Mucosa of descending colon (tissue), 3 donors: ENCODE results near the gene ZNF579. TPM values are rescaled to one million over a fixed set of nuclear protein-coding genes. Genes with fewer than 3 reads are reported as not detected.

Source experiments
- ATAC-seq: fragments of 200-7000 bp; cut with Tn5 transposase; one replicate; pipeline ENCODE4 v1.9.1; 2020; ENCODE audit warnings: mild to moderate bottlenecking, moderate library complexity
- DNase-seq, 3 donors: peaks; one replicate each; pipeline ENCODE4 v3.0.0-alpha.2; 2020
- H3K36me3 ChIP-seq: fragments of 200-600 bp; one replicate; pipeline ENCODE4 v1.8.0; 2021; ENCODE audit warnings: low read depth, mild to moderate bottlenecking
- H3K4me1 ChIP-seq: fragments of 200-600 bp; one replicate; pipeline ENCODE4 v1.8.0; 2021; ENCODE audit warnings: low read depth, mild to moderate bottlenecking
- H3K4me3 ChIP-seq: fragments of 200-600 bp; one replicate; pipeline ENCODE4 v1.8.0; 2021; ENCODE audit warnings: mild to moderate bottlenecking
- H3K9me3 ChIP-seq: fragments of 200-600 bp; one replicate; pipeline ENCODE4 v1.8.0; 2021; ENCODE audit warnings: mild to moderate bottlenecking
- intact Hi-C, 2 donors: fragments of 100-400 bp; cut with DNase I in 1 of 2; cut with micrococcal nuclease in 1 of 2; formaldehyde crosslinking; loops; one replicate each; pipeline versions ENCODE4 v1.11.0 to v1.11.1; 2022; cut with DNase I, micrococcal nuclease
- total RNA-seq, 3 donors: library from RNA; stranded (reverse); fragmentation: NEBNext Ultra II Directional in 2 of 3; extraction: Animal tissue kit (Norgen Biotek cat#: 25700) in 2 of 3; gene quantifications; one replicate each; pipeline versions ENCODE4 v1.2.1 to v1.2.4, GENCODE V29; 2021 to 2023
- TF ChIP-seq, protein P1 (sequence below): fragments of 200-600 bp; IDR thresholded peaks from one replicate; pipeline ENCODE4 v1.8.0; 2022; ENCODE audit warnings: antibody characterized with exemption, mild to moderate bottlenecking
- donor health status: DM: no; HTN: no; CAD: no; lungs with moderate emphysema.
- donor health status: DM: no; HTN: no; CAD: no.
- donor health status: DM: no; HTN: yes; CAD: no.

ZNF579 gene
- total RNA-seq, 3 donors from 2014 or later, result 6.2 to 13.6 (median 7.2) TPM

DNA sequence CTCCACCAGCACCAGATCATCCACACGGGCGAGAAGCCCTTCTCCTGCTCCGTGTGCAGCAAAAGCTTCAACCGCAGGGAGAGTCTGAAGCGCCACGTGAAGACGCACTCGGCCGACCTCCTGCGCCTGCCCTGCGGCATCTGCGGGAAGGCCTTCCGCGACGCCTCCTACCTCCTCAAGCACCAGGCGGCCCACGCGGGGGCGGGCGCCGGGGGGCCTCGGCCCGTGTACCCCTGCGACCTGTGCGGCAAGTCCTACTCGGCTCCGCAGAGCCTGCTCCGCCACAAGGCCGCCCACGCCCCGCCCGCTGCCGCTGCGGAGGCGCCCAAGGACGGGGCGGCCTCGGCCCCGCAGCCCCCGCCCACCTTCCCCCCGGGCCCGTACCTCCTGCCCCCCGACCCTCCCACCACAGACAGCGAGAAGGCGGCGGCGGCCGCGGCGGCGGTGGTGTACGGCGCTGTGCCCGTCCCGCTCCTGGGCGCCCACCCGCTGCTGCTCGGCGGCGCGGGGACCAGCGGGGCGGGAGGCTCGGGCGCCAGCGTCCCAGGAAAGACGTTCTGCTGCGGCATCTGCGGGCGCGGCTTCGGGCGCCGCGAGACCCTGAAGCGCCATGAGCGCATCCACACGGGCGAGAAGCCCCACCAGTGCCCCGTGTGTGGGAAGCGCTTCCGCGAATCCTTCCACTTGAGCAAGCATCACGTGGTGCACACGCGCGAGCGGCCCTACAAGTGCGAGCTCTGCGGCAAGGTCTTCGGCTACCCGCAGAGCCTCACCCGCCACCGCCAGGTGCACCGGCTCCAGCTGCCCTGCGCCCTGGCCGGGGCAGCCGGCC, 34.3 kb upstream of the ZNF579 start:
- ATAC-seq, result no peak
- H3K4me3 ChIP-seq, result no peak overlapping the region
- intact Hi-C loops, result no loop called here

DNA sequence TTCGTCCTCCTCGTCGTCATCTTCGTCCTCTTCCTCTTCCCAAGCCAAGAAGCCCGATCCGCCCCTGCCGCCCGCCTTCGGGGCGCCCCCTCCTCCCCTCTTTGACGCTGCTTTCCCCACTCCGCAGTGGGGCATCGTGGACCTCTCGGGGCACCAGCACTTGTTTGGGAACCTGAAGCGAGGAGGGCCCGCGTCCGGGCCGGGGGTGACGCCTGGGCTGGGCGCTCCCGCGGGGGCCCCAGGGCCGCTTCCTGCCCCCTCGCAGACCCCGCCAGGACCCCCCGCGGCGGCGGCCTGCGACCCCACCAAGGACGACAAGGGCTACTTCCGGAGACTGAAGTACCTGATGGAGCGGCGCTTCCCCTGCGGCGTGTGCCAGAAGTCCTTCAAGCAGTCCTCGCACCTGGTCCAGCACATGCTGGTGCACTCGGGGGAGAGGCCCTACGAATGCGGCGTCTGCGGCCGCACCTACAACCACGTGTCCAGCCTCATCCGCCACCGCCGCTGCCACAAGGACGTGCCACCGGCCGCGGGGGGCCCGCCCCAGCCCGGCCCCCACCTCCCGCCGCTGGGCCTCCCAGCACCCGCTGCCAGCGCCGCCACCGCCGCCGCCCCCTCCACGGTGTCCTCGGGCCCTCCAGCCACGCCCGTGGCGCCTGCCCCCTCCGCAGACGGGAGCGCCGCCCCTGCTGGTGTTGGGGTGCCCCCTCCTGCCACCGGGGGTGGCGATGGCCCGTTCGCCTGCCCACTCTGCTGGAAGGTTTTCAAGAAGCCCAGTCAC, 33.5 kb upstream of the ZNF579 start:
- Histone ChIP-seq H3K4me1 (no peaks in the 10 kb centered on the region), H3K4me3 (no peak overlapping the region), H3K9me3 (no peaks in the 10 kb centered on the region), H3K36me3 (peaks cover 3% of the 10 kb centered on the region)
- DNase-seq (peak in 1 of 3 donors; percentile 39), ATAC-seq (no peak)
- intact Hi-C loops, result no loop called here
- TF ChIP-seq, protein P1, sequence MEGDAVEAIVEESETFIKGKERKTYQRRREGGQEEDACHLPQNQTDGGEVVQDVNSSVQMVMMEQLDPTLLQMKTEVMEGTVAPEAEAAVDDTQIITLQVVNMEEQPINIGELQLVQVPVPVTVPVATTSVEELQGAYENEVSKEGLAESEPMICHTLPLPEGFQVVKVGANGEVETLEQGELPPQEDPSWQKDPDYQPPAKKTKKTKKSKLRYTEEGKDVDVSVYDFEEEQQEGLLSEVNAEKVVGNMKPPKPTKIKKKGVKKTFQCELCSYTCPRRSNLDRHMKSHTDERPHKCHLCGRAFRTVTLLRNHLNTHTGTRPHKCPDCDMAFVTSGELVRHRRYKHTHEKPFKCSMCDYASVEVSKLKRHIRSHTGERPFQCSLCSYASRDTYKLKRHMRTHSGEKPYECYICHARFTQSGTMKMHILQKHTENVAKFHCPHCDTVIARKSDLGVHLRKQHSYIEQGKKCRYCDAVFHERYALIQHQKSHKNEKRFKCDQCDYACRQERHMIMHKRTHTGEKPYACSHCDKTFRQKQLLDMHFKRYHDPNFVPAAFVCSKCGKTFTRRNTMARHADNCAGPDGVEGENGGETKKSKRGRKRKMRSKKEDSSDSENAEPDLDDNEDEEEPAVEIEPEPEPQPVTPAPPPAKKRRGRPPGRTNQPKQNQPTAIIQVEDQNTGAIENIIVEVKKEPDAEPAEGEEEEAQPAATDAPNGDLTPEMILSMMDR, result no peak

More for the DNA sequence above, 34.3 kb upstream of the ZNF579 start:
- no peaks in the 10 kb centered on the region for H3K9me3 ChIP-seq
- TF ChIP-seq, protein P1, result no peak
- H3K4me1 ChIP-seq, result no peaks in the 10 kb centered on the region
- peaks cover 3% of the 10 kb centered on the region for H3K36me3 ChIP-seq
- DNase-seq, result no peak

DNA sequence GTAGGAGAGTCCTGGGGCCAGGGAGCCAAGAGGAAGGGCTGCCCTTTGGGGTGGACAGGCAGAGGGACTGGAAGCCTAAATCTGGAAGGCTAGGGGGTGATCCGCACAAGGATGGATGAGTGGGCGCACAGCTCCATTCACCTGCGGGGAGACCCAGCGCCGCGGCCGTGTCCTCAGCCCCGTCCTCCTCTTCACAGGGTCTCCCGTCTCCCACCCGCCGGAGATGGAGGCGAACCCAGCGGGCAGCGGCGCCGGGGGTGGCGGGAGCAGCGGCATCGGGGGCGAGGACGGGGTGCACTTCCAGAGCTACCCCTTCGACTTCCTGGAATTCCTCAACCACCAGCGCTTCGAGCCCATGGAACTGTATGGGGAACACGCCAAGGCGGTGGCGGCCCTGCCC, 32.7 kb upstream of the ZNF579 start:
- Histone ChIP-seq H3K36me3 (peaks cover 3% of the 10 kb centered on the region), H3K9me3 (no peaks in the 10 kb centered on the region)

DNA sequence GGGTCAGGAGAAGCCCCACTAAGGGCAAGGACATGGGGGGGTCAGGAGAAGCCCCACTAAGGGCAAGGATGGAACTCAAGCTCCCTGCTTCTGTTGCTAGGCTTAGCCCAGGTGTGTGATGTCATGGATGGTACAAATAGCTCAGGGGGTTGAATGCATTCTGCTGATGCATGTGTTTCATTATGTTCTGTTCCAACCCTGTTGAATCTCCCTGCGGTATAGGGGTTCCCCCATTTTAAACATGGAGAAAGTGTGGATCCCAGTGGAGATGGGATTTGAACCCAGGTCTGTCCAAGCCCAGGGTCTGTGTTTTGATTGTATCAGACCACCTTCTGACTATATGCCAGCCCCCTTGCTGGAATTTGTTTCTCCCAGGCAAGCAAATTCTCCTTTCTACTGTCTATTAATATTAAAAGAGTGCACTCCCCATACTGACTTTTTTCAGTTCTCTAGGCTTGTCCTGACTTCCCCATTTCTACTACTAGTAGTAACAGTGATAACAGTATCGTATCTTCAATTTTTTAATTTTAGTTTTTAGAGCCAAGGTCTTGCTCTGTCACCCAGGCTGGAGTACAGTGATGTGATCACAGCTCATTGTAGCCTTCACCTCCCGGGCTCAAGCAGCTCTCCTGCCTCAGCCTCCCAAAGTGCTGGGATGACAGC, 31.5 kb upstream of the ZNF579 start:
- intact Hi-C loops, result no loop called here
- H3K4me3 ChIP-seq, result no peak overlapping the region
- H3K36me3 ChIP-seq, result peaks cover 3% of the 10 kb centered on the region

More for the DNA sequence above, 32.7 kb upstream of the ZNF579 start:
- TF ChIP-seq, protein P1, result no peak
- intact Hi-C loops, result no loop called here
- Histone ChIP-seq H3K4me1 (no peaks in the 10 kb centered on the region), H3K4me3 (no peak overlapping the region)
- DNase-seq (peak in 1 of 3 donors; percentile 47), ATAC-seq (no peak)

More for the DNA sequence above, 31.5 kb upstream of the ZNF579 start:
- DNase-seq, result no peak
- Histone ChIP-seq H3K4me1 (peaks cover 4% of the 10 kb centered on the region), H3K9me3 (no peaks in the 10 kb centered on the region)
- TF ChIP-seq, protein P1, result no peak
- ATAC-seq, result no peak
